ENCODE data around the gene ATP6V1B1.

The ATP6V1B1 gene

DNA sequence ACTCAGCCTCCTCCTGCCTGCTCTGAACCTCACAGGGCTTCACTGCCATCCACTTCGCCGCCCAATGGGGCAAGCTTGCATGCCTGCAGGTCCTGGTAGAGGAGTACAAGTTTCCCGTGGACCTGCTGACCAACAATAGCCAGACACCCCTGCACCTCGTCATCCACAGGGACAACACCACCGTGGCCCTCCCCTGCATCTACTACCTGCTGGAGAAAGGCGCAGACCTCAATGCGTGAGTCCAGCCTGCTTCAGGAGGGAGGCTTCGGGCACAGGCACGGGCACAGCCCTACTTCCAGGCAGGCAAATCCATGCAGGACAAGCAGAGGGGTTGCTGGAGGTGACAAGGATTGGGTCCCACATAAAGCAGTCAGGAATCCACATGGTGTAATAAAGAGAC is 43.9 kb downstream of the ATP6V1B1 start:
- Histone ChIP-seq H3K9ac (no peak overlapping the region), H3K27ac (no peak overlapping the region), H3K36me3 (peaks cover 22% of the 10 kb centered on the region), H3K4me1 (peaks cover 23% of the 10 kb centered on the region), H3K4me3 (no peak overlapping the region), H3K9me3 (no peaks in the 10 kb centered on the region), H3K27me3 (peaks cover 25% of the 10 kb centered on the region), H4K20me1 (peaks cover 69% of the 10 kb centered on the region), H3K4me2 (no peak overlapping the region)
- no peak for TF ChIP-seq Cebpa-rat (IDR thresholded peaks at IDR 0.05)

DNA sequence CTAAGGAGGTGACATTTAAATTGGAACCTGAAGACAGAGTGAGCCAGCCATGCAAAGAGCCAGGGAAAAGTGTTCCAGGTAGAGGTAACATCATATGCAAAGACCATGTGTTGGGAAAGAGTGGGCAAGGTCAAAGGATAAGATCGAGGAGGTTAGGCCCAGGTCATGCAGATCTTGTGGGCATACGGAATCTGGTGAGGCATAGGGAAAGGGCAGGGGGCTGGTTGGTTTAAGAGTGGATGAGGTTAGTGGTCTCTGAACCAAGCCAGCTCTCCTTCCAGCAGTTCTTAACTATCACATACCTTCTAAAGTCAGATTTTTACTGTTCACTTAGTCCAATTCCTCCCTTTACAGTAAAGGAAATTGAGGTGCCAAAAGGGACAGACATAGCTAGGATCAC is 45.7 kb downstream of the ATP6V1B1 start:
- peaks cover 85% of the 10 kb centered on the region for H4K20me1 ChIP-seq
- H3K9me3 ChIP-seq = no peaks in the 10 kb centered on the region
- TF ChIP-seq Cebpa-rat (IDR thresholded peaks at IDR 0.05) = no peak
- peaks cover 35% of the 10 kb centered on the region for H3K4me1 ChIP-seq
- peaks cover 25% of the 10 kb centered on the region for H3K27me3 ChIP-seq
- no peak overlapping the region for H3K4me3 ChIP-seq
- H3K9ac ChIP-seq = no peak overlapping the region
- H3K27ac ChIP-seq = no peak overlapping the region
- H3K36me3 ChIP-seq = peaks cover 34% of the 10 kb centered on the region
- H3K4me2 ChIP-seq = no peak overlapping the region

DNA sequence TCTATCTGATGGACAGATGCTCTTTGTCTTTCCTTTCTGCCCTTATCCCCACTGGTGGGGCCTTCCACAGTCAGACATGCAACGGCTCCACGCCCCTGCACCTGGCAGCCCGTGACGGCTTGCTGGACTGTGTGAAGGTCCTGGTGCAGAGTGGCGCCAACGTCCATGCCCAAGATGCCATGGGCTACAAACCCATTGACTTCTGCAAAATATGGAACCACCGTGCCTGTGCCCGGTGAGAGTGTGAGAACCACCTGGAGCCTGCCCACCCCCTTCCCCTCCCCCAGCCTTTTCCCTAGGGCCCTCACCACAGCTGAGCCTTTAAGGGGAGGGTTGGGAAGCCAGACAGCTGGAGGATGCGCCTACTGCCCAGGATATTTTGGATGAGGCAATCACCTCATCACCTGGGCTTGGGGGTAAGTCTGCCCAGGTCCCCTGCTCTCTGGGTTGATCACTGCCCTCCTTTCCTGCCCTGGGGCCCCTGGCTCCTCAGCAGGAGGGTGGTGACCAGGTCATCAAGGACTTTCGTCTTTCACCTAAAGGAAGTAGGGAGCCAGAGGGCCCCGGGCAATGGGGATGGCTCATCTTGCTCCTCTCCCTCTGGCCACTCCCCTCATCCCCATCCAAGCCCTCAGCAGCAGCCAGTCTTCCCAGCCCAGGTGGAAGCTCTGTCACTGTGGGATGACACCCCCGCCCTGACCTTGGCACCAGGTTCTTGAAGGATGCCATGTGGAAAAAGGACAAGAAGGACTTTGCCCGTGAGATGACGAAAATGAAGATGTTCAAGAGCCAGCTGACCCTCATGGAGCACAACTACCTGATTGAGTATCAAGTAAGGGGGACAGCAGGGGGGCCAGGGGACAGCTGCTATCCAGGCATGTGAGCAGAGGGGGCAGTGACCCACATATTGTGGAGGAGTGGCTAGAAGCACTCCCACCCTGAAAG is 46.4 kb downstream of the ATP6V1B1 start:
- peaks cover 92% of the 10 kb centered on the region for H4K20me1 ChIP-seq
- no peaks in the 10 kb centered on the region for H3K9me3 ChIP-seq
- H3K27me3 ChIP-seq = peaks cover 25% of the 10 kb centered on the region
- H3K9ac ChIP-seq = no peak overlapping the region
- H3K36me3 ChIP-seq = peaks cover 42% of the 10 kb centered on the region
- no peak overlapping the region for H3K27ac ChIP-seq
- H3K4me1 ChIP-seq = peaks cover 32% of the 10 kb centered on the region
- H3K4me3 ChIP-seq = no peak overlapping the region
- TF ChIP-seq Cebpa-rat (IDR thresholded peaks at IDR 0.05) = no peak
- no peak overlapping the region for H3K4me2 ChIP-seq

DNA sequence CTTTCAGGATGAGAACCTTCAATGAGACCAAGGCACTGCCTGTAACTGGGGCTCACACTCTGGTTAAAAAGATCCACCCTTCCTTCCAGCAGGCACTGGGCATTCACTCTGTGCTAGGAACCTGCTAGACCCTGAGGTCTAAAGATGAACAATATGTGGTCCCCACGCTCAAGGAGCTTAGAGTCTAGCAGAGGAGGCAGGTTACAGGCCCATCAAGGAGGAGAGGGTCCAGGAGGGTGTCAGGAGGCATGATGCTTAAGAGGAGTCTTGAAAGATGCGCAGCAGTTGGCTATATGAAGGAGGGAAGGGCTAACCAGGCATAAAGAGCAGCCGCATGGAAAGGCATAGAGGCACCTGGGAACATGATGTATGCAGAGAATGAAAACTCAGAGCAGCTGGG is 47.3 kb downstream of the ATP6V1B1 start:
- Histone ChIP-seq H3K27ac (no peak overlapping the region), H3K4me2 (no peak overlapping the region), H3K36me3 (peaks cover 50% of the 10 kb centered on the region), H3K27me3 (peaks cover 20% of the 10 kb centered on the region), H3K4me3 (no peak overlapping the region), H3K9me3 (no peaks in the 10 kb centered on the region), H4K20me1 (peaks cover 95% of the 10 kb centered on the region), H3K9ac (no peak overlapping the region), H3K4me1 (peaks cover 26% of the 10 kb centered on the region)
- no peak for TF ChIP-seq Cebpa-rat (IDR thresholded peaks at IDR 0.05)

DNA sequence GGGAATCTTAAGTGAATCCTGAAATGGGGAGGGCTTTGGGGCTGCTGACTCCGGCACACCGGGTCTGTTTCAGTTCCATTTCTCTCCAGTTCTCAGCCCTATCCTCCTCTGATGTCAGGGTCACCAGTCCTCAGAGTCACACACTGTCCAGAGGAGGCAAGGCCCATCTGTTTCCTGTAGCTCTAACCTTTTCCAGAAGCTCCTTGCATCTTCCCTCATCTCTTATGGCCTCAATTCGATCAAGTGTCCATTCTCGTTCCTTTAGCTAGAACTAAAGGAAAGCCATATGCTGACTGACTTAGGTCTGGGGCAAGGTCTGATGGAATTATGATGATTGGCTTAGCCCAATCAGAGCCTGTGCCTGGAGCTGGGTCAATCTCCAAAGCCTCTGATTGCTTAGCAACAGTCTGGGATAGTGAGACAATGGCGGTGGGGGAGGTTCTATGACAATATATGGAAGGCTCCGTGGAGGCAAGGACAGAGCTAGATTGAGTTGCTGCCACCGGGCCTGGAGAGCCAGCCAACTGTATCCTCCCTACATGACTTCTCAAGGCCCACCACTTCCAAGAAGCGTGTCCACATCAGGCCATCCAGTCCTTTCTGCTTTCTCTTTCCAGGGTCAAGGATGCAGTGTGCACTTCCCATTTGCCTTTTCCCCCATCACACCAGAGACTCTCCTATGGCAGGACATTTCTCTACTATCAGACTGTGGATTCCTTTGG is 48.0 kb downstream of the ATP6V1B1 start:
- H3K9me3 ChIP-seq = no peaks in the 10 kb centered on the region
- H3K4me3 ChIP-seq = no peak overlapping the region
- peaks cover 95% of the 10 kb centered on the region for H4K20me1 ChIP-seq
- H3K27me3 ChIP-seq = peaks cover 13% of the 10 kb centered on the region
- no peak for TF ChIP-seq Cebpa-rat (IDR thresholded peaks at IDR 0.05)
- peaks cover 20% of the 10 kb centered on the region for H3K4me1 ChIP-seq
- peaks cover 57% of the 10 kb centered on the region for H3K36me3 ChIP-seq
- H3K27ac ChIP-seq = no peak overlapping the region
- no peak overlapping the region for H3K9ac ChIP-seq
- H3K4me2 ChIP-seq = no peak overlapping the region

DNA sequence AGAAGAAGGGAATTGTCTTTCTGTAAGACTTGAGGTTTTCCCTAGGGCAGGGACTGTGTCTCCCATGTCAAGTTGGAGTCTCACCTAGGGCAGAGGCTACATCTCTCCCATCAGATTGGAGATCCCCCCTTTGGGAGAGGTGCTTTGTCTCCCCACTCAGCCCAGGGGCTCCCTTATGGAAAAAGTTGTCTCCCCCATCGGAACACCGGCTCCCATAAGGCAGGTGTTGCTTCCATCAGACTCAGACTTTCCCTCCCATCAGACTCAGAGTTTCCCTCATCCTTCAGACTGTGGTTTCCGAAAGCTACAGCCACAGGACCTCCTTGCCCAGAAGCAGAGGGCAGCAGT is 48.5 kb downstream of the ATP6V1B1 start:
- Histone ChIP-seq H3K27me3 (peaks cover 7% of the 10 kb centered on the region), H4K20me1 (peaks cover 95% of the 10 kb centered on the region), H3K4me2 (no peak overlapping the region), H3K9me3 (no peaks in the 10 kb centered on the region), H3K4me3 (no peak overlapping the region), H3K36me3 (peaks cover 62% of the 10 kb centered on the region), H3K27ac (no peak overlapping the region), H3K4me1 (peaks cover 16% of the 10 kb centered on the region), H3K9ac (no peak overlapping the region)
- no peak for TF ChIP-seq Cebpa-rat (IDR thresholded peaks at IDR 0.05)

DNA sequence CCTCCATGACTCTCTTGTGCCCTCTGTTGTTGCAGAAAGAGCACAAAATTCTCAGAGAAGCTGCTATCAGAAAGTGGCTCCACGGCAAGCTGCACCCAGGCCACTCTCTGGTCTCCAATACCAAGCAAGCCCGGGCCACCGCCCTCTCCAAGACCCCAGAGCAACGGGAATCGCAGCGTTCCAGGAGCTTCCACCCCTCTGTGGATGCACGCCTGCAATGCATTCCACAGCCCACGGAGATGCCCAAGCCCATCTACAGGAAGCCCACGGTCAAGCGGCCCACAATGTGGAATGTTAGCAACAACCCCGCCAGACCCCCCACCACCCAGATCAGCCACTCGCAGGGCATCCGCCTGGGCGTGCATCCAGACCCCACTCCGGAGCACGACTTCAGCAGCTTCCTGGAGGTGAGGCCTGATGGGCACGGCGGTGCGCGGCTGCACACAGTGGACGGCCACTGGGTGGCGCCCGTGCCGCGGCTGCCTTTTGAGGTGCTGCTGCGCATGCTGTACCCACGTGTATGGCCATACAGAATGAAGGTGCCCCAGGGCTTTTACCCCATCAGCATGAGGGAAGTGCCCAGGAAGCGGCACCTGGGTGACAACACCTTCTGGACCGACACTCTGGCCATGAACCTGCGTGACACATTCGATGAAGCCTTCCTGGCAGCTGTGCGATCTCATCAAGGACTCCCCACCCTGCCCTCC is 49.0 kb downstream of the ATP6V1B1 start:
- peaks cover 16% of the 10 kb centered on the region for H3K4me1 ChIP-seq
- no peak for TF ChIP-seq Cebpa-rat (IDR thresholded peaks at IDR 0.05)
- no peak overlapping the region for H3K27ac ChIP-seq
- peaks cover 95% of the 10 kb centered on the region for H4K20me1 ChIP-seq
- no peak overlapping the region for H3K4me2 ChIP-seq
- H3K9ac ChIP-seq = no peak overlapping the region
- H3K9me3 ChIP-seq = no peaks in the 10 kb centered on the region
- peaks cover 2% of the 10 kb centered on the region for H3K27me3 ChIP-seq
- peaks cover 65% of the 10 kb centered on the region for H3K36me3 ChIP-seq
- no peak overlapping the region for H3K4me3 ChIP-seq

DNA sequence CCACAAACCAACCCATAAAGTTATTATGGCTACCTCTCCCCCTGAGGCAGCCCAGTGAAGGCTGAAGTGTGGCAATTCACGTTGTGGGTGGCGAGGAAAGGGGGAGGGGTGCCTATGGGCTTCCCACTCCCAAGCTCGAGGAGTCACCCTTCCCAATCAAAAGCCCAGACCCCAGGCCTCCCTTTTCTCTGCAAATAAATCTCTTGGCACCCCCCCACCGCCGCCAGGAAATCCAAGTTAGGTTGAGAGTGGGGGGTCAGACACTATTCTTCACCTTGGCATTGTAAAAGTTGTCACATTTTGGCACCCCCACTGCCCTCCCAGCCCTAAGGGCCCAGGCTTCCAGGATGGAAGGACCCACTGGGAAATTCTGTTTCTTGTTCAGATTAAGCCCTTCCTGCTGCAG is 49.6 kb downstream of the ATP6V1B1 start:
- Histone ChIP-seq H3K4me2 (no peak overlapping the region), H4K20me1 (peaks cover 95% of the 10 kb centered on the region), H3K9ac (no peak overlapping the region), H3K36me3 (peaks cover 68% of the 10 kb centered on the region), H3K9me3 (no peaks in the 10 kb centered on the region), H3K27me3 (no peaks in the 10 kb centered on the region), H3K4me1 (peaks cover 16% of the 10 kb centered on the region), H3K4me3 (no peak overlapping the region), H3K27ac (no peak overlapping the region)
- no peak for TF ChIP-seq Cebpa-rat (IDR thresholded peaks at IDR 0.05)

DNA sequence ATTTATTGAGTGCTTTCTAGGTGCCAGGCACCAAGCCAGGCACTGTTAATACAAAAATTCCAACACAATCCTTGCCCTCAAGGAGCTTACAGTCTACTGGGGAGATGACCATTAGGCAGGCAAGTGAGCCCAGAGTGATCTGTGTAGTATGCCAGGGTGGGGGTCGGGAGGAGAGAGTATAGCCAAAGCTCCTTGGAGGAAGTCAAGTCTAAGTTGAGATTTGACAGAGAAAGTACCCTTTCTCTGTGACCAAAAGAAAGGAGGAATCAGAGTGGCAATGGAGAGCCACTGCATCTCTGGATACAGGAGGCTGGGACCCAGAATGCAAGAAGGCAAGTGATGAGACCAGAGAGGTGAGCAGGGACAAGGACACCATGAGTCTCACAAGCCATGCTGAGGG is 50.3 kb downstream of the ATP6V1B1 start:
- Histone ChIP-seq H3K4me3 (no peak overlapping the region), H3K4me1 (peaks cover 16% of the 10 kb centered on the region), H3K9me3 (no peaks in the 10 kb centered on the region), H3K36me3 (peaks cover 75% of the 10 kb centered on the region), H4K20me1 (peaks cover 95% of the 10 kb centered on the region), H3K27ac (no peak overlapping the region), H3K9ac (no peak overlapping the region), H3K27me3 (no peaks in the 10 kb centered on the region), H3K4me2 (no peak overlapping the region)
- TF ChIP-seq Cebpa-rat (IDR thresholded peaks at IDR 0.05) = no peak
